DMS114 treated with DMSO at 0.1 percent for 48 hours (cell line): Measurements from ENCODE around the gene ARHGAP23.
"Not testable (repeated sequence)": the region's sequence is repeated elsewhere in the genome, so short reads cannot be mapped to it uniquely, and the experiment has no call there.

Source experiments
- DNase-seq: peaks from one replicate; lab custom pipeline; 2025; ENCODE audit not compliant: unreplicated experiment; lab: John Stamatoyannopoulos, UW

ARHGAP23 gene

GRCh38 chr17:38510421-38511149, 82.3 kb downstream of the ARHGAP23 start:
- DNase-seq: no peak

- no peak for DNase-seq
These were observed 83.2 kb downstream of the ARHGAP23 start for GRCh38 chr17:38511150-38512108.

GRCh38 chr17:38512473-38513058, 84.3 kb downstream of the ARHGAP23 start:
- DNase-seq: no peak

- DNase-seq: not testable (repeated sequence)
These were observed 98.3 kb downstream of the ARHGAP23 start for GRCh38 chr17:38526526-38526925.

GRCh38 chr17:38528141-38528540, 99.9 kb downstream of the ARHGAP23 start:
- DNase-seq: not testable (repeated sequence)

- DNase-seq: not testable (repeated sequence)
These were observed 102.6 kb downstream of the ARHGAP23 start for GRCh38 chr17:38530856-38531255.

GRCh38 chr17:38531761-38532160, 103.5 kb downstream of the ARHGAP23 start:
- DNase-seq: not testable (repeated sequence)

- no peak for DNase-seq
These were observed 104.2 kb downstream of the ARHGAP23 start for GRCh38 chr17:38532451-38532850.

- no peak for DNase-seq
These were observed 105.0 kb downstream of the ARHGAP23 start for GRCh38 chr17:38533241-38533640.

- DNase-seq: no peak
These were observed 105.7 kb downstream of the ARHGAP23 start for GRCh38 chr17:38533866-38534497.

- no peak for DNase-seq
These were observed 106.2 kb downstream of the ARHGAP23 start for GRCh38 chr17:38534498-38534885.

- DNase-seq: no peak
These were observed 107.6 kb downstream of the ARHGAP23 start for GRCh38 chr17:38535886-38536285.

GRCh38 chr17:38536661-38537060, 108.4 kb downstream of the ARHGAP23 start:
- no peak for DNase-seq

- no peak for DNase-seq
These were observed 110.6 kb downstream of the ARHGAP23 start for GRCh38 chr17:38538906-38539305.

- DNase-seq: no peak
These were observed 111.1 kb downstream of the ARHGAP23 start for GRCh38 chr17:38539386-38539785.

- DNase-seq: no peak
These were observed 112.3 kb downstream of the ARHGAP23 start for GRCh38 chr17:38540514-38541045.

- DNase-seq: no peak
These were observed 113.0 kb downstream of the ARHGAP23 start for GRCh38 chr17:38541281-38541680.

GRCh38 chr17:38542286-38542685, 114.0 kb downstream of the ARHGAP23 start:
- DNase-seq: no peak

GRCh38 chr17:38543403-38544174, 115.3 kb downstream of the ARHGAP23 start:
- DNase-seq: no peak

GRCh38 chr17:38544175-38544838, 116.0 kb downstream of the ARHGAP23 start:
- no peak for DNase-seq
